DOHH2 (cell line): ENCODE measurements around the gene TMEM181.

Source experiments
- H3F3A ChIP-seq: fragments of 200-600 bp; sonication (generic), shearing (Covaris generic); 2 replicates; pipeline ENCODE4 v1.6.0; 2016; ENCODE audit warnings: antibody characterized with exemption, mild to moderate bottlenecking; ENCODE audit not compliant: control insufficient read depth, insufficient read depth
- H3K27ac ChIP-seq: fragments of 200-600 bp; sonication (generic); 2 replicates; pipeline ENCODE4 v1.5.1; 2014; ENCODE audit warnings: low read depth, mild to moderate bottlenecking, low read length, moderate library complexity
- H3K27me3 ChIP-seq: fragments of 200-600 bp; sonication (generic); 2 replicates; pipeline ENCODE4 v1.6.1; 2014; ENCODE audit warnings: mild to moderate bottlenecking, low read length, mixed read lengths; ENCODE audit not compliant: control insufficient read depth
- H3K36me3 ChIP-seq: fragments of 200-600 bp; sonication (generic); 2 replicates; pipeline ENCODE4 v1.6.1; 2014; ENCODE audit warnings: mild to moderate bottlenecking, low read length, moderate library complexity, mixed read lengths; ENCODE audit not compliant: control insufficient read depth
- H3K4me1 ChIP-seq: fragments of 200-600 bp; sonication (generic); 2 replicates; pipeline ENCODE4 v1.6.1; 2014; ENCODE audit warnings: mild to moderate bottlenecking, low read length, mixed read lengths; ENCODE audit not compliant: control insufficient read depth
- H3K4me2 ChIP-seq: fragments of 200-600 bp; sonication (generic); 2 replicates; pipeline ENCODE4 v1.6.0; 2014; ENCODE audit warnings: mild to moderate bottlenecking, low read length, moderate library complexity
- H3K4me3 ChIP-seq: fragments of 200-600 bp; sonication (generic); 2 replicates; pipeline ENCODE4 v1.5.1; 2014; ENCODE audit warnings: mild to moderate bottlenecking, low read length, mixed read lengths
- H3K79me2 ChIP-seq: fragments of 200-600 bp; sonication (generic); 2 replicates; pipeline ENCODE4 v1.6.1; 2014; ENCODE audit warnings: mild to moderate bottlenecking, low read length, mixed read lengths; ENCODE audit not compliant: control insufficient read depth
- H3K9me2 ChIP-seq: fragments of 200-600 bp; sonication (generic); replicated peaks from 2 replicates; pipeline ENCODE4 v1.6.1; 2014; ENCODE audit warnings: mild to moderate bottlenecking, low read length, mixed read lengths; ENCODE audit not compliant: control insufficient read depth
- H3K9me3 ChIP-seq: fragments of 200-600 bp; sonication (generic); 2 replicates; pipeline ENCODE4 v1.6.1; 2014; ENCODE audit warnings: antibody characterized with exemption, low read length, mixed read lengths; ENCODE audit not compliant: control insufficient read depth, insufficient read depth
- H4K20me1 ChIP-seq: fragments of 200-600 bp; sonication (generic); 2 replicates; pipeline ENCODE4 v1.6.0; 2014; ENCODE audit warnings: low read depth, mild to moderate bottlenecking, antibody characterized with exemption, low read length, moderate library complexity; ENCODE audit not compliant: control insufficient read depth, insufficient read depth
- CTCF ChIP-seq: fragments of 200-600 bp; sonication (generic); IDR thresholded peaks from one replicate; pipeline ENCODE4 v1.5.1; 2014; ENCODE audit warnings: antibody characterized with exemption, mild to moderate bottlenecking, low read depth, low read length; ENCODE audit not compliant: poor library complexity, severe bottlenecking
- EZH2phosphoT487 ChIP-seq: fragments of 200-600 bp; sonication (generic); IDR thresholded peaks from 2 replicates; pipeline ENCODE4 v1.6.1; 2017; ENCODE audit warnings: borderline replicate concordance, mild to moderate bottlenecking, antibody characterized with exemption, low read length, moderate library complexity, mixed read lengths

TMEM181 gene

GRCh38 chr6:158545043-158545966 lies 14.6 kb upstream of the TMEM181 start:
- no peaks in the 10 kb centered on the region for H4K20me1 ChIP-seq
- H3K4me2 ChIP-seq, result no peak overlapping the region
- H3K36me3 ChIP-seq, result no peaks in the 10 kb centered on the region
- no peak overlapping the region for H3K27ac ChIP-seq
- no peaks in the 10 kb centered on the region for H3K4me1 ChIP-seq
- H3K79me2 ChIP-seq, result no peaks in the 10 kb centered on the region
- no peak for TF ChIP-seq CTCF
- TF ChIP-seq EZH2phosphoT487, result no peak
- H3K4me3 ChIP-seq, result no peak overlapping the region
- no peaks in the 10 kb centered on the region for H3F3A ChIP-seq
- no peaks in the 10 kb centered on the region for H3K9me2 ChIP-seq
- no peaks in the 10 kb centered on the region for H3K9me3 ChIP-seq
- H3K27me3 ChIP-seq, result 0 out of 2 replicates have a peak, but pooled peaks cover 4% of the 10 kb centered on the region

GRCh38 chr6:158548418-158549161 lies 11.3 kb upstream of the TMEM181 start:
- Histone ChIP-seq H3K9me2 (no peaks in the 10 kb centered on the region), H3K27ac (no peak overlapping the region), H3K4me2 (no peak overlapping the region), H4K20me1 (no peaks in the 10 kb centered on the region), H3K36me3 (no peaks in the 10 kb centered on the region), H3K79me2 (no peaks in the 10 kb centered on the region), H3K9me3 (no peaks in the 10 kb centered on the region), H3K4me3 (no peak overlapping the region), H3K4me1 (no peaks in the 10 kb centered on the region), H3F3A (no peaks in the 10 kb centered on the region), H3K27me3 (peaks cover 13% of the 10 kb centered on the region)
- TF ChIP-seq EZH2phosphoT487 (no peak), CTCF (no peak)

GRCh38 chr6:158552055-158552795 lies 7.7 kb upstream of the TMEM181 start:
- no peaks in the 10 kb centered on the region for H3K9me3 ChIP-seq
- peaks cover 9% of the 10 kb centered on the region for H3K27me3 ChIP-seq
- no peaks in the 10 kb centered on the region for H3K9me2 ChIP-seq
- no peak overlapping the region for H3K4me3 ChIP-seq
- no peaks in the 10 kb centered on the region for H3K79me2 ChIP-seq
- TF ChIP-seq CTCF (no peak), EZH2phosphoT487 (no peak)
- no peaks in the 10 kb centered on the region for H3F3A ChIP-seq
- no peaks in the 10 kb centered on the region for H3K36me3 ChIP-seq
- H3K4me1 ChIP-seq, result no peaks in the 10 kb centered on the region
- no peaks in the 10 kb centered on the region for H4K20me1 ChIP-seq
- no peak overlapping the region for H3K27ac ChIP-seq
- H3K4me2 ChIP-seq, result no peak overlapping the region
